IMR-90 (cell line): ENCODE results near the gene PCYT1B. TPM values are rescaled to one million over a fixed set of nuclear protein-coding genes. Genes with fewer than 3 reads are reported as not detected.

ENCODE experiments used
- ATAC-seq: fragments of 200-7000 bp; cut with Tn5 transposase; 2 replicates; pipeline ENCODE4 v1.9.1; 2020; ENCODE audit warnings: low read depth, mild to moderate bottlenecking, moderate library complexity
- BruUV-seq: library from RNA; stranded (reverse); fragments of 400-500 nt; replicated peaks from 2 replicates; lab custom pipeline; 2021; lab: Mats Ljungman, UMichigan
- CTCF ChIA-PET: fragments of 300-600 bp; formaldehyde crosslinking; extraction: SDS; loops from one replicate; lab custom pipeline; 2021; ENCODE audit warnings: antibody characterized with exemption; lab: Yijun Ruan, JAX
- POLR2A ChIA-PET: fragments of 300-600 bp; sonication (Branson Sonifier 250); formaldehyde crosslinking; loops from one replicate; lab custom pipeline; 2022; ENCODE audit warnings: antibody characterized with exemption; ENCODE audit not compliant: unreplicated experiment; lab: Charles Lee
- DNase-seq: peaks from one replicate; pipeline ENCODE4 v3.0.0; 2013
- H2AFZ ChIP-seq: replicated peaks from 2 replicates; pipeline ENCODE3; 2013; ENCODE audit warnings: low read length, mild to moderate bottlenecking; ENCODE audit not compliant: poor library complexity
- H2AK5ac ChIP-seq: 2 replicates; pipeline ENCODE4 v1.6.1; 2013; ENCODE audit warnings: low read depth, low read length, inconsistent platforms
- H2AK9ac ChIP-seq: replicated peaks from 2 replicates; pipeline ENCODE3; 2013; ENCODE audit warnings: mild to moderate bottlenecking, low read depth, low read length, moderate library complexity; ENCODE audit not compliant: poor library complexity
- H2BK120ac ChIP-seq: 2 replicates; pipeline ENCODE4 v1.6.1; 2013; ENCODE audit warnings: low read depth, low read length, inconsistent platforms
- H2BK15ac ChIP-seq: 3 replicates; pipeline ENCODE4 v1.6.1; 2013; ENCODE audit warnings: low read depth, low read length, inconsistent platforms
- H2BK20ac ChIP-seq: 2 replicates; pipeline ENCODE4 v1.6.1; 2013; ENCODE audit warnings: low read depth, mild to moderate bottlenecking, inconsistent platforms, low read length, moderate library complexity
- H2BK5ac ChIP-seq: 2 replicates; pipeline ENCODE4 v1.6.1; 2013; ENCODE audit warnings: mild to moderate bottlenecking, low read depth, low read length, inconsistent platforms; ENCODE audit not compliant: poor library complexity, severe bottlenecking
- H3K14ac ChIP-seq: replicated peaks from 2 replicates; pipeline ENCODE4 v1.6.1; 2013; ENCODE audit warnings: low read depth, low read length, inconsistent platforms
- H3K18ac ChIP-seq: 2 replicates; pipeline ENCODE4 v1.6.1; 2013; ENCODE audit warnings: low read depth, low read length, control low read depth
- H3K23ac ChIP-seq: 2 replicates; pipeline ENCODE4 v1.6.1; 2013; ENCODE audit warnings: low read depth, low read length, inconsistent platforms
- H3K27ac ChIP-seq: 2 replicates; pipeline ENCODE4 v1.5.1; 2013; ENCODE audit warnings: mild to moderate bottlenecking, control low read depth, low read length; ENCODE audit not compliant: insufficient read depth
- H3K27me3 ChIP-seq: 2 replicates; pipeline ENCODE4 v1.6.1; 2013; ENCODE audit warnings: low read length; ENCODE audit not compliant: control insufficient read depth, insufficient read depth
- H3K36me3 ChIP-seq: 2 replicates; pipeline ENCODE4 v1.6.1; 2013; ENCODE audit warnings: low read length, mixed read lengths; ENCODE audit not compliant: control insufficient read depth, insufficient read depth
- H3K4ac ChIP-seq: 2 replicates; pipeline ENCODE4 v1.6.1; 2013; ENCODE audit warnings: low read depth, low read length, inconsistent platforms
- H3K4me1 ChIP-seq: 2 replicates; pipeline ENCODE4 v1.6.1; 2013; ENCODE audit warnings: low read length, mixed read lengths; ENCODE audit not compliant: control insufficient read depth, insufficient read depth
- H3K4me2 ChIP-seq: 2 replicates; pipeline ENCODE4 v1.6.1; 2013; ENCODE audit warnings: low read depth, mild to moderate bottlenecking, control low read depth, low read length, moderate library complexity
- H3K4me3 ChIP-seq: 2 replicates; pipeline ENCODE4 v1.5.1; 2013; ENCODE audit warnings: low read depth, mild to moderate bottlenecking, control low read depth, low read length, moderate library complexity; ENCODE audit not compliant: insufficient read depth
- H3K56ac ChIP-seq: 2 replicates; pipeline ENCODE4 v1.6.1; 2013; ENCODE audit warnings: low read length, inconsistent platforms; ENCODE audit not compliant: insufficient read depth; ENCODE audit errors: extremely low read depth
- H3K79me1 ChIP-seq, 2 experiments: 2 replicates each; pipeline ENCODE4 v1.6.1; 2013; ENCODE audit warnings: low read length in 2 of 2, inconsistent platforms in 1 of 2, low read depth in 1 of 2
- H3K9ac ChIP-seq: 2 replicates; pipeline ENCODE4 v1.6.1; 2013; ENCODE audit warnings: low read depth, low read length, control low read depth
- H3K9me1 ChIP-seq: 2 replicates; pipeline ENCODE4 v1.6.1; 2013; ENCODE audit warnings: low read length, inconsistent platforms; ENCODE audit not compliant: insufficient read depth
- H3K9me3 ChIP-seq: 2 replicates; pipeline ENCODE4 v1.6.1; 2013; ENCODE audit warnings: low read length; ENCODE audit not compliant: control insufficient read depth, insufficient read depth
- H4K20me1 ChIP-seq: 2 replicates; pipeline ENCODE4 v1.6.1; 2013; ENCODE audit warnings: low read length, inconsistent platforms; ENCODE audit not compliant: insufficient read depth
- H4K5ac ChIP-seq: 2 replicates; pipeline ENCODE4 v1.6.1; 2013; ENCODE audit warnings: mild to moderate bottlenecking, low read depth, low read length, control low read depth
- H4K8ac ChIP-seq, 2 experiments: 2 replicates each; pipeline ENCODE4 v1.6.1; 2013; ENCODE audit warnings: low read depth in 2 of 2, low read length in 2 of 2, control low read depth in 1 of 2, inconsistent platforms in 1 of 2
- H4K91ac ChIP-seq: 2 replicates; pipeline ENCODE4 v1.6.1; 2013; ENCODE audit warnings: low read depth, low read length, inconsistent platforms; ENCODE audit not compliant: insufficient read depth
- CEBPB ChIP-seq: IDR thresholded peaks from 2 replicates; pipeline ENCODE4 v1.6.1; 2012; ENCODE audit warnings: low read depth, low read length, improper control_type of control experiment
- ELK1 ChIP-seq: fragments of 150-350 bp; IDR thresholded peaks from 2 replicates; pipeline ENCODE4 v1.6.1; 2016; ENCODE audit warnings: low read depth, mild to moderate bottlenecking, low read length, moderate library complexity, borderline replicate concordance
- WGBS, 2 experiments: methylation state at CpG; one replicate each; pipeline versions ENCODE4 v1.1.5 to v1.1.7; 2013; ENCODE audit warnings: missing lambda C conversion rate in 2 of 2; ENCODE audit not compliant: insufficient read length in 1 of 2; ENCODE audit errors: extremely low coverage in 2 of 2; 5-methylcytosine and 5-hydroxymethylcytosine counted together
- dilution Hi-C: fragments of 300-500 bp; cut with HindIII; formaldehyde crosslinking; loops from one replicate; pipeline ENCODE4 v1.14.3; 2018; ENCODE audit warnings: low sequenced_read_pairs; ENCODE audit not compliant: unreplicated experiment
- in situ Hi-C: fragments of 300-500 bp; cut with MboI; formaldehyde crosslinking; loops from 3 replicates; pipeline ENCODE4 v1.14.3; 2019; ENCODE audit warnings: low sequenced_read_pairs, inconsistent platforms, mixed read lengths
- intact Hi-C: fragments of 100-400 bp; cut with micrococcal nuclease; formaldehyde crosslinking; loops from 2 replicates; pipeline ENCODE4 v1.10.0; 2022
- polyA plus RNA-seq, 3 experiments: library from polyadenylated mRNA; depleted of rRNA; stranded (reverse); fragments of >200 nt; gene quantifications; 2 replicates each; pipeline ENCODE4 v1.2.3, GENCODE V29; 2012; ENCODE audit warnings: low replicate concordance in 1 of 3
- total RNA-seq: library from RNA; depleted of rRNA; stranded (reverse); fragments of >200 nt; gene quantifications from 2 replicates; pipeline ENCODE4 v1.2.3, GENCODE V29; 2012

PCYT1B gene
- total and polyA plus RNA-seq, 2 of the 4 experiments (the other 2 are of a cell fraction): under 0.01 to 0.09 TPM

DNA sequence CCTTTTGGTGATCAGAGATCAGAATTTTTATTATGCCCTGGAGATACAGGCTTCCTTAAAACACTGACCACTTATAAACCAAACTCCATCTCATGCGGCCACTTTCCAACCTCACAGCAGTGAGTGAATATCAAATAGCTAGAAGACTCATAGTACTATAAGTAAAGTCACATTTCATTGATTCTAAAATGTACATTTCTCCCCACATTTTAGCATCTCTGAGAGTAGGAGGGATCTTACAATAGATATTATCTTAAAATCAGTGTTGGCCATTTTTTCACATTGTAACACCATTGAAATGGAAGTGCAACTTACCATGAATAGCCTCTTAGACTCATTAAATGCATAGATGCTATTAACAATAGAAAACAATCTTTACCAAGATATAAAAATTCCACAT, 17.4 kb downstream of the PCYT1B start:
- no CpG with 5 or more reads among the region's 1 CpG for WGBS, 2 experiments
- no peak for ATAC-seq
- Histone ChIP-seq H4K8ac (no peak overlapping the region), H2BK15ac (no peak overlapping the region), H3K27me3 (no peaks in the 10 kb centered on the region), H3K79me1 (no peaks in the 10 kb centered on the region), H3K4me3 (no peak overlapping the region), H3K4ac (no peak overlapping the region), H3K14ac (no peak overlapping the region), H3K56ac (no peak overlapping the region), H3K18ac (no peak overlapping the region), H3K9me1 (no peaks in the 10 kb centered on the region), H4K91ac (no peak overlapping the region), H3K27ac (no peak overlapping the region), H4K5ac (no peak overlapping the region), H2AFZ (no peak overlapping the region), H2BK20ac (no peak overlapping the region), H2AK9ac (no peak overlapping the region), H2BK120ac (no peak overlapping the region), H2AK5ac (no peak overlapping the region), H3K4me2 (no peak overlapping the region), H3K9ac (no peak overlapping the region), H3K23ac (no peak overlapping the region), H3K4me1 (no peaks in the 10 kb centered on the region), H3K36me3 (no peaks in the 10 kb centered on the region), H4K20me1 (no peaks in the 10 kb centered on the region), H2BK5ac (no peak overlapping the region), H3K9me3 (no peaks in the 10 kb centered on the region)
- BruUV-seq: no TSS peak
- POLR2A ChIA-PET: no interaction called here
- intact Hi-C loops (no loop called here), dilution Hi-C loops (no loop called here), in situ Hi-C loops (no loop called here)
- no peak for DNase-seq
- CTCF ChIA-PET: no interaction called here
- TF ChIP-seq CEBPB (no peak), ELK1 (no peak)
